OCI-LY3 (cell line): ENCODE measurements around the gene GALNT2.

Experiments
- CTCF ChIP-seq: fragments of 200-600, 300-600 bp; sonication (generic); IDR thresholded peaks from 2 replicates; pipeline ENCODE4 v1.5.1; 2014; ENCODE audit warnings: antibody characterized with exemption, low read length, low read depth
- EZH2phosphoT487 ChIP-seq: fragments of 200-600 bp; shearing (Covaris generic); IDR thresholded peaks from 2 replicates; pipeline ENCODE4 v1.6.1; 2018; ENCODE audit warnings: antibody characterized with exemption, mixed run types, low read depth

GRCh38 chr1:230278376-230278775 lies 211.3 kb downstream of the GALNT2 start:
- TF ChIP-seq CTCF (no peak), EZH2phosphoT487 (no peak)
